ENCODE results near the gene ACTRT3.
"Not testable (repeated sequence)": the region's sequence is repeated elsewhere in the genome, so short reads cannot be mapped to it uniquely, and the experiment has no call there.

The ACTRT3 gene

DNA sequence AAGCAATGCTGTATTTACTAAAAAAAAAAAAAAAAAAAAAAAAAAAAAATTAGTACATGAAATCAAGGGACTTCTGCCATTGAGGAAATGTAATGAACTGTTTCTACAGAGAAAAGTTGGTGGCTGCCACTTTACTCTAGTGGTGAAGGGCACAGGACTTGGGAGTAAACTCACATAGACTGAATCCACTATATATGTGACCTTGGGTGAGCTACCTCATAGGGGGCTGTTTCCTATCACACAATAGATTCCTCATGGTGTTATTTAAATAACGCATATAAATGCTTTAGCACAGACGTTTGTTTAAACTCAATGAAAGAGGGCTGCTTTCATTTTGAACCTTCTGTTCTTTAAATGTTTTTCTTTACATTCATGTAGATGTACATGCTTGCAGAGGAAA lies 30.3 kb downstream of the ACTRT3 start:
- ChIA-PET POLR2A (no interaction called here), CTCF (no interaction called here)
- no peak for DNase-seq (ENCODE audit: extremely low spot score)
- TF ChIP-seq, protein P1, sequence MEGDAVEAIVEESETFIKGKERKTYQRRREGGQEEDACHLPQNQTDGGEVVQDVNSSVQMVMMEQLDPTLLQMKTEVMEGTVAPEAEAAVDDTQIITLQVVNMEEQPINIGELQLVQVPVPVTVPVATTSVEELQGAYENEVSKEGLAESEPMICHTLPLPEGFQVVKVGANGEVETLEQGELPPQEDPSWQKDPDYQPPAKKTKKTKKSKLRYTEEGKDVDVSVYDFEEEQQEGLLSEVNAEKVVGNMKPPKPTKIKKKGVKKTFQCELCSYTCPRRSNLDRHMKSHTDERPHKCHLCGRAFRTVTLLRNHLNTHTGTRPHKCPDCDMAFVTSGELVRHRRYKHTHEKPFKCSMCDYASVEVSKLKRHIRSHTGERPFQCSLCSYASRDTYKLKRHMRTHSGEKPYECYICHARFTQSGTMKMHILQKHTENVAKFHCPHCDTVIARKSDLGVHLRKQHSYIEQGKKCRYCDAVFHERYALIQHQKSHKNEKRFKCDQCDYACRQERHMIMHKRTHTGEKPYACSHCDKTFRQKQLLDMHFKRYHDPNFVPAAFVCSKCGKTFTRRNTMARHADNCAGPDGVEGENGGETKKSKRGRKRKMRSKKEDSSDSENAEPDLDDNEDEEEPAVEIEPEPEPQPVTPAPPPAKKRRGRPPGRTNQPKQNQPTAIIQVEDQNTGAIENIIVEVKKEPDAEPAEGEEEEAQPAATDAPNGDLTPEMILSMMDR (IDR thresholded peaks at IDR 0.05; ENCODE audit: control extremely low read depth, extremely low read depth, low read depth, missing control alignments) = no peak

DNA sequence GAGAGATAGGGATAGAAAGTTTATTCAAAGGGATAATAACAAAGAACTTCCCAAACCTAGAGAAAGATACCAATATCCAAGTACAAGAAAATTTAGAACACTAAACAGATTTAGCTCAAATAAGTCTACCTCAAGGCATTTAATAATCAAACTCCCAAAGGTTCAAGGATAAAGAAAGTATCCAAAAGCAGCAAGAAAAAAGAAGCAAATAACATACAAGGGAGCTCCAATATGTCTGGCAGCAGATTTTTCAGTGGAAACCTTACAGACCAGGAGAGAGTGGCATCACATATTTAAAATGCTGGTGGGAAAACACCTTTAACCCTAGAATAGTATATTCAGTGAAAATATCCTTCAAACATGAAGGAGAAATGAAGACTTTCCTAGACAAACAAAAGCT lies 37.5 kb downstream of the ACTRT3 start:
- CTCF ChIA-PET = interaction anchor here (1.3 kb wide), 1 partner anchor 12 kb away, joined by 3 read pairs; no protein-coding TSS in a partner anchor
- POLR2A ChIA-PET; DNase-seq (ENCODE audit: extremely low spot score): not testable (repeated sequence)

DNA sequence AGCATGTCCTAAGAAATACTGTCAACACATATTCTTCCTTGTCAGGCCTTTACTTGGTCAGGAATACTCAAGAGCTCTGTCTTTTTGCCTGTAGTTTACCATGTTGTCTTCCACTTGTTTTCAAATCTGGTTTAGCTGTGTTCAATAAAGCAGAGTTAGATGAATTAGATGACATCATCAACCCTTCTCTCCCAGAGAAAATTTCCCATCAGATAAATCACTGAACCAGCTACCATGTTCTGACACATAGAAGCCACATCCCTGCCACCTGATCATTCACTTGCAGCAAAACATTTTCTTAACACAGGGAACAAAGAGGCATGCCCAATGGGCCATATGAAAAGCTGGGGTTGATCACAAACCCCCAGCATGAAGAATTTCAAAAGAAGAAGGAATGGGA lies 46.6 kb downstream of the ACTRT3 start:
- ChIA-PET CTCF (interaction anchor here (0.9 kb wide), 1 partner anchor 30 kb away, joined by 3 read pairs; no protein-coding TSS in a partner anchor), POLR2A (no interaction called here)
- TF ChIP-seq, protein P1 (IDR thresholded peaks at IDR 0.05; ENCODE audit: control extremely low read depth, extremely low read depth, low read depth, missing control alignments) = no peak
- DNase-seq (ENCODE audit: extremely low spot score) = no peak

DNA sequence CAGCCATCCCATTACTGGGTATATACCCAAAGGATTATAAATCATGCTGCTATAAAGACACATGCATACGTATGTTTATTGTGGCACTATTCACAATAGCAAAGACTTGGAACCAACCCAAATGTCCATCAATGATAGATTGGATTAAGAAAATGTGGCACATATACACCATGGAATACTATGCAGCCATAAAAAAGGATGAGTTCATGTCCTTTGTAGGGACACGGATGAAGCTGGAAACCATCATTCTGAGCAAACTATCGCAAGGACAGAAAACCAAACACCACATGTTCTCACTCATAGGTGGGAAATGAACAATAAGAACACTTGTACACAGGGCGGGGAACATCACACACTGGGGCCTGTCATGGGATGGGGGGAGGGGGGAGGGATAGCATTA lies 50.9 kb downstream of the ACTRT3 start:
- POLR2A ChIA-PET; DNase-seq (ENCODE audit: extremely low spot score); CTCF ChIA-PET: not testable (repeated sequence)
